SH-SY5Y (cell line): ENCODE measurements around the gene CACNG4.

Experiments used
- GATA2 ChIP-seq: IDR thresholded peaks from 2 replicates; pipeline ENCODE4 v1.6.1; 2011; ENCODE audit warnings: mild to moderate bottlenecking, low read depth, low read length
- GATA3 ChIP-seq: IDR thresholded peaks from 2 replicates; pipeline ENCODE4 v1.6.1; 2011; ENCODE audit warnings: low read depth, mild to moderate bottlenecking, low read length, moderate library complexity

- TF ChIP-seq GATA2: no peak
- no peak for TF ChIP-seq GATA3
These were observed 92.4 kb downstream of the CACNG4 start for GRCh38 chr17:67056746-67057490.
